ENCODE results near the gene CPNE2. TPM values are rescaled to one million over a fixed set of nuclear protein-coding genes. Genes with fewer than 3 reads are reported as not detected.
A peak's percentile ranks its signal among the peaks of the same experiment; 100 is the strongest.

The CPNE2 gene
- polyA plus RNA-seq, 4 donors = 3.1 to 22.9 (median 11.5) TPM

DNA sequence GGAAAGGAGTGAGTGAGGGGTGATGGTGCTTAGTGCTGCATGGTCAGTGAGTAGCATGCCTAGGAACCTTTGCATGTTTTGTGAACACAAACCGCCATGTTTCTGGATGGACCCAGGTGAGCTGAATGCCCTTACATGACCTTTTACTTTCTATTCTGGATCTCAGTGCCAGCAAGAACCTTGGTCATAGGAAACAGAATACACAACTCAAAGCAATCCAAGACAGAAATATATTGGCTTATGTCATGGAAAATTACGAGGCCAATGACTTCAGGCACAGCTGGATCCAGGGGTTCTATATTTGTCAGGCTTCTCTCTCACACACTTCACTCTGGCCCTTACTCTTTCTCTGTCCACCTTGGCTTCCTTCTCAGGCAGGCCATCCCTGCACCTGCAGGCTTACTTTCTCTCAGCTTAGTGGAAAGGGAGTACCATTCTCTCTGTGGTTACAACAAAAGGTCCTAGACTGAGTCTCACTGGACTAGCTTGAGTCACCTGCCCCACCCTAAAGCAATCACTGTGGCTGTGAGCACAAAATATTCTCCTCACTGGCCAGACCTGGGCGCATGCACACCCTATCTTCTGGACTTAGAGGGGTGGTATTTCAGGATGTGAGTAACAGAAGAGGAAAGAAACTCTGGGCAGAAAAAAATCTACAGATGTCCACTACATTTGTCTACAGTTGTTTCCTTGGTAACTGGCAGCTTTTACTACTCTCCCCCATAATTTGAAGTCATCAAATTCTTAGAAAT is 20.4 kb upstream of the CPNE2 start:
- FAIRE-seq (no peak), DNase-seq (peak in 1 of 2 donors; percentile 12)
- H3K36me3 ChIP-seq (ENCODE audit: control insufficient read depth in 3 of 3, insufficient read depth in 2 of 3, low read depth in 1 of 3, low read length in 3 of 3) = peaks cover 7 to 9% (median 7%) of the 10 kb centered on the region in 3 donors
- H3K27me3 ChIP-seq (ENCODE audit: control insufficient read depth in 3 of 3, insufficient read depth in 3 of 3, low read length in 3 of 3) = peaks cover 0 to 3% (median 0%) of the 10 kb centered on the region in 3 donors
- WGBS, 3 donors = 73 to 75% (median 75%) methylated on average over 3 of the region's 3 CpGs
- H3K4me1 ChIP-seq (ENCODE audit: control insufficient read depth in 3 of 3, insufficient read depth in 2 of 3, low read depth in 1 of 3, low read length in 2 of 3) = no peaks in the 10 kb centered on the region
- no peak overlapping the region for H3K4me3 ChIP-seq (ENCODE audit: low read depth in 1 of 3, low read length in 3 of 3)
- H3K9me3 ChIP-seq (ENCODE audit: control insufficient read depth in 2 of 2, insufficient read depth in 1 of 2, low read depth in 1 of 2, low read length in 1 of 2) = no peaks in the 10 kb centered on the region
- H3K27ac ChIP-seq (ENCODE audit: low read depth in 1 of 3, low read length in 2 of 3) = peak overlapping the region in 1 of 3 donors; percentile 12

DNA sequence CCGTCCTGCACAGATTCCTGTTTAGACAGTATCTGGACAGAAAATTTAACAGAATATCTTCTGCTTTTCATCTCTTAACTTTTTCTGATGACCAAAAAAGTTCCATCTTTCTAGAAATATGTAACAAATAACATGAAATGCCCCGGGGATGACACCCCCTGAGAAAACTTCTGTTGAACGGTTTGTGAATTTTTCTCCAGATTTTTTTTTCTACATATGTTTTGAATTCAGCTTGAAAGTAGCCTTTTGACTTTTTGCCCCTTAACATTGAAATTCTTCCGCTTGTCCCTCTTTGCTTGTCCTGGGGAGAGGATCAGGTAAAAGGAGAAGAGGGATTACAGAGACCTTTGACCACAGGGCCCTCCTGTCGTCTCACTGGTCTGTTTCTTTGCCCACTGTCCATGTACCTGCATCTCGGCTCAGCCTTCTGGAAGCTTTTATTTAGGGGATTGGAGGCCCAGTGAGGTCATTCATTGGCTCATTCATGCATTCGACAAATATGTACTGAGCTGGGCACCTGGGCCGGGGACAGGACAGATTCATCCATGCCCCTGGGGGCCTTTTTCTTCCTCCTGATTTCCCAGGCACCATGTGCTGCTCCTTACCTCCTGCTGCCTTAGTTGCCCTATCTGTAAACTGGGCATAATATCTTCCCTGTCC is 19.6 kb upstream of the CPNE2 start:
- Histone ChIP-seq H3K27ac (ENCODE audit: low read depth in 1 of 3, low read length in 2 of 3) (no peak overlapping the region), H3K36me3 (ENCODE audit: control insufficient read depth in 3 of 3, insufficient read depth in 2 of 3, low read depth in 1 of 3, low read length in 3 of 3) (peaks cover 5 to 9% (median 7%) of the 10 kb centered on the region in 3 donors), H3K27me3 (ENCODE audit: control insufficient read depth in 3 of 3, insufficient read depth in 3 of 3, low read length in 3 of 3) (no peaks in the 10 kb centered on the region), H3K4me3 (ENCODE audit: low read depth in 1 of 3, low read length in 3 of 3) (no peak overlapping the region), H3K4me1 (ENCODE audit: control insufficient read depth in 3 of 3, insufficient read depth in 2 of 3, low read depth in 1 of 3, low read length in 2 of 3) (no peaks in the 10 kb centered on the region), H3K9me3 (ENCODE audit: control insufficient read depth in 2 of 2, insufficient read depth in 1 of 2, low read depth in 1 of 2, low read length in 1 of 2) (no peaks in the 10 kb centered on the region)
- no peak for DNase-seq
- WGBS, 3 donors = 72 to 82% (median 81%) methylated on average over 8 of the region's 8 CpGs
- no peak for FAIRE-seq

DNA sequence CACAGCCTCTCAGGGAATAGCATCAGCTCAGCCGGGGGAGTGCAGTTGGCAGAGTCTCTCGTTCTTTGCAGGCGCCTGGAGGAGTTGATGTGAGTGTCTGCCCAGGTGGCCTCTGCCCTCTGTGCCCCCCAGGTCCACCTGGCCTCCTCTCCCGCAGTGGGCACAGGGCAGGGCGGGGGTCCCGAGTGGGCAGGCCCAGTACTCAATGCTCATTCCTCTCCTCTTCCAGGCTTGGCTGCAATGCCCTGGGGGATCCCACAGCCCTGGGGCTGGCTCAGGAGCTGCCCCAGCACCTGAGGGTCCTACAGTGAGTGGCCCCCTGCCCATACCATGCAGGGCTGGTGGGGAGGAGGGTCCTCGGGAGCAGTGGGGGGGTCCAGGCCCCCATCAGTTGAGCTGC is 14.7 kb upstream of the CPNE2 start:
- Histone ChIP-seq H3K4me1 (ENCODE audit: control insufficient read depth in 3 of 3, insufficient read depth in 2 of 3, low read depth in 1 of 3, low read length in 2 of 3) (peaks cover 0 to 3% (median 0%) of the 10 kb centered on the region in 3 donors), H3K27ac (ENCODE audit: low read depth in 1 of 3, low read length in 2 of 3) (no peak overlapping the region), H3K27me3 (ENCODE audit: control insufficient read depth in 3 of 3, insufficient read depth in 3 of 3, low read length in 3 of 3) (no peaks in the 10 kb centered on the region), H3K4me3 (ENCODE audit: low read depth in 1 of 3, low read length in 3 of 3) (no peak overlapping the region), H3K36me3 (ENCODE audit: control insufficient read depth in 3 of 3, insufficient read depth in 2 of 3, low read depth in 1 of 3, low read length in 3 of 3) (peaks cover 4 to 12% (median 9%) of the 10 kb centered on the region in 3 donors), H3K9me3 (ENCODE audit: control insufficient read depth in 2 of 2, insufficient read depth in 1 of 2, low read depth in 1 of 2, low read length in 1 of 2) (no peaks in the 10 kb centered on the region)
- FAIRE-seq = no peak
- 85 to 92% (median 89%) methylated on average over 6 to 7 of the region's 7 CpGs for WGBS, 3 donors
- no peak for DNase-seq

DNA sequence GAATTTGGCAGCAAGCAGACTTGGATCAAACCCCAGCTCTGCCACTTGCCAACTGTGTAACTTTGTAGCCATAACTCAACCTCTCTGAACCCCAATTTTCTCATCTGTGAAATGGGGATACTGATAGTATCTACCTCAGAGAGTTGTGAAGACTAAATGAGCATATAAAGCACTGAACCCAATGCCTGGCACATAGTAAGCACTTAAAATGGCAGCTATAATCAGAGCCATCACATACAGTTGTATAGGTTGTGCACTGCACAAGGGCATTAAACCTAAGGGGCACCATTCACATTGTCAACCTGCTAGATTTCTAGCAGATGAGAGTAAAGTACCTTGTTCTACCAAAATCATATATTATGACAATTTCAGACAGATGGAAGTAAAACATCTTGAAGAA is 10.6 kb upstream of the CPNE2 start:
- no peaks in the 10 kb centered on the region for H3K27me3 ChIP-seq (ENCODE audit: control insufficient read depth in 3 of 3, insufficient read depth in 3 of 3, low read length in 3 of 3)
- peaks cover under 1 to 7% (median 4%) of the 10 kb centered on the region in 3 donors for H3K36me3 ChIP-seq (ENCODE audit: control insufficient read depth in 3 of 3, insufficient read depth in 2 of 3, low read depth in 1 of 3, low read length in 3 of 3)
- DNase-seq (no peak), FAIRE-seq (no peak)
- no peak overlapping the region for H3K27ac ChIP-seq (ENCODE audit: low read depth in 1 of 3, low read length in 2 of 3)
- H3K4me1 ChIP-seq (ENCODE audit: control insufficient read depth in 3 of 3, insufficient read depth in 2 of 3, low read depth in 1 of 3, low read length in 2 of 3) = peaks cover 0 to 9% (median 0%) of the 10 kb centered on the region in 3 donors
- H3K4me3 ChIP-seq (ENCODE audit: low read depth in 1 of 3, low read length in 3 of 3) = no peak overlapping the region
- H3K9me3 ChIP-seq (ENCODE audit: control insufficient read depth in 2 of 2, insufficient read depth in 1 of 2, low read depth in 1 of 2, low read length in 1 of 2) = no peaks in the 10 kb centered on the region

DNA sequence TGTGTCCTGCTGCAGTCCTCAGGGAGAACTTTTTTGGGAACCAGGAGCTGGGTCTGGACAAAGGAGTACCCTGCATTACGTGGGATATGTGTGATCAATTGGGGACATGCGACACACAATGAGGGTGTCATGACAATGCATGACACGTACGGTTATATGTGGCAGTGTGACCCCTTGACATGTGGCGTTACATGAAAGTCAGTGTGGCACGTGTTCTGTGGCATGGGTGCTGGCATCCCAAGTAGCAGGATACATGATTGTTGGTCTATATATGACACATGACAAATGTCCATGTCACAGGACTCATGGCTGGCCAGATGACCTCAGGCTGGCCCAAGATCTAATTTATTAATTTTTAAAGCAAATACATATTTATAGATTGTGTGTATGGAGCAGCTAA is 9.7 kb upstream of the CPNE2 start:
- DNase-seq (no peak), FAIRE-seq (no peak)
- Histone ChIP-seq H3K4me3 (ENCODE audit: low read depth in 1 of 3, low read length in 3 of 3) (no peak overlapping the region), H3K9me3 (ENCODE audit: control insufficient read depth in 2 of 2, insufficient read depth in 1 of 2, low read depth in 1 of 2, low read length in 1 of 2) (no peaks in the 10 kb centered on the region), H3K36me3 (ENCODE audit: control insufficient read depth in 3 of 3, insufficient read depth in 2 of 3, low read depth in 1 of 3, low read length in 3 of 3) (peaks cover 0 to 7% (median 2%) of the 10 kb centered on the region in 3 donors), H3K4me1 (ENCODE audit: control insufficient read depth in 3 of 3, insufficient read depth in 2 of 3, low read depth in 1 of 3, low read length in 2 of 3) (peaks cover 0 to 9% (median 0%) of the 10 kb centered on the region in 3 donors), H3K27me3 (ENCODE audit: control insufficient read depth in 3 of 3, insufficient read depth in 3 of 3, low read length in 3 of 3) (no peaks in the 10 kb centered on the region), H3K27ac (ENCODE audit: low read depth in 1 of 3, low read length in 2 of 3) (no peak overlapping the region)
- 94 to 99% (median 95%) methylated on average over 6 of the region's 6 CpGs for WGBS, 3 donors

DNA sequence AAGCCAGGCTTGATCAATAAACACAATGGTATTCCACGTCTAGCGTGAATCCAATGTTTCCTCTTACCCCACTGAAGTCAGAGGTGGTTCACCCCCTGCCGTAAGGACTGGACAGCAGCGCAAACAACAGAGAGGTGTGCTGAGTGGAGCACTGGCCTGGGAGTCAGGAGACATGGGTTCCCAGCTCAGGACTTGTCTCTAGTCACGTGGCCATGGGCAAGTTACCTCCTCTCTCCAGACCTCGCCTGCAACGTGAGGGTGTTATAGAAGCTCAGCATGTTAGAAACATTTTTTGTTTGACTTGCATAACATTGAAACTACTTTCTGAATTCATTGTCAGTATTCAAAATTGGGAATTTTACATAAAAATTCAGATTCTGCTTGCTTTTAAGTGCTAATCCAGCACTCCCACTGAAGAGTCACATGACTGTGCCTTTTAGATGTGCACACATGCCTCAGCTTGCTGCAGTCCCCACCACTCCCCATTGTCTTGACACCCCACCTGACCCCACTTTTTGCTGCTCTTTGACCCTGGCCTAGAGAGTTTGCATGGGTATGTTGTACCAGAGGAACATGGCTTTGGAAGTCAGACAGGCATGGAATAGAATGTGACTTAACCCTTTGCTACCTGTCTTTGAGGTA is 8.8 kb upstream of the CPNE2 start:
- Histone ChIP-seq H3K9me3 (ENCODE audit: control insufficient read depth in 2 of 2, insufficient read depth in 1 of 2, low read depth in 1 of 2, low read length in 1 of 2) (no peaks in the 10 kb centered on the region), H3K4me3 (ENCODE audit: low read depth in 1 of 3, low read length in 3 of 3) (no peak overlapping the region), H3K4me1 (ENCODE audit: control insufficient read depth in 3 of 3, insufficient read depth in 2 of 3, low read depth in 1 of 3, low read length in 2 of 3) (peaks cover 0 to 9% (median 0%) of the 10 kb centered on the region in 3 donors), H3K27me3 (ENCODE audit: control insufficient read depth in 3 of 3, insufficient read depth in 3 of 3, low read length in 3 of 3) (no peaks in the 10 kb centered on the region), H3K36me3 (ENCODE audit: control insufficient read depth in 3 of 3, insufficient read depth in 2 of 3, low read depth in 1 of 3, low read length in 3 of 3) (peaks cover 0 to 7% (median 2%) of the 10 kb centered on the region in 3 donors), H3K27ac (ENCODE audit: low read depth in 1 of 3, low read length in 2 of 3) (no peak overlapping the region)
- peak in 1 of 2 donors; percentile 8 for DNase-seq
- WGBS, 3 donors = 81 to 88% (median 82%) methylated on average over 7 of the region's 7 CpGs
- FAIRE-seq = no peak

DNA sequence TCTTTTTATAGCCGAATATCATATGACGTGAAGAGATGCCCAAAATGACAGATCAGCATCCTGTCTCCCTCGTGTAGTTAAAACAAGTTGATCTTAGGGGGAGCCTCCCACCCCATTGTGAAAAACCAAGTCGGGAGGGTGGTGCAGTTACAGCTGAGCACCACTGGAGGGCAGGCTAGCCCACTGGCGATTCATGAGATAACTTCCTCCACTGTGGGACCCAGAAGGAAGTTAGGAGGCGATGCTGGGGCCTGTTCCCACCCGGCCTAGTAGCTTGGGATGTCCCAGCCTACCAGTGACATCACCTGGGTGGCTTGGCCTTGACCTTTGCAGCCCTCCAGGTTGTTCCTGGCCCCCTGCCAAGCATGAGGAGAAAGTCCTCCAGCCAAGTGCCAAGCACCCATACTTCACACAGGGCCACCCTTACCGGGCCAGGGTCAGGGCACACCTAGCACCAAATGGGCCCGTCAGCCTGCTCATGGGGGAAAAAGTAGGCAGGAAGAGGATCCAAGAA is 8.1 kb upstream of the CPNE2 start:
- Histone ChIP-seq H3K9me3 (ENCODE audit: control insufficient read depth in 2 of 2, insufficient read depth in 1 of 2, low read depth in 1 of 2, low read length in 1 of 2) (no peaks in the 10 kb centered on the region), H3K36me3 (ENCODE audit: control insufficient read depth in 3 of 3, insufficient read depth in 2 of 3, low read depth in 1 of 3, low read length in 3 of 3) (peaks cover 0 to 7% (median 0%) of the 10 kb centered on the region in 3 donors), H3K4me3 (ENCODE audit: low read depth in 1 of 3, low read length in 3 of 3) (no peak overlapping the region), H3K4me1 (ENCODE audit: control insufficient read depth in 3 of 3, insufficient read depth in 2 of 3, low read depth in 1 of 3, low read length in 2 of 3) (peaks cover 0 to 9% (median 0%) of the 10 kb centered on the region in 3 donors), H3K27me3 (ENCODE audit: control insufficient read depth in 3 of 3, insufficient read depth in 3 of 3, low read length in 3 of 3) (no peaks in the 10 kb centered on the region), H3K27ac (ENCODE audit: low read depth in 1 of 3, low read length in 2 of 3) (peak overlapping the region in 1 of 3 donors; percentile 24)
- DNase-seq (peak; percentile 73 to 81), FAIRE-seq (no peak)
- 4 to 14% (median 7%) methylated on average over 9 of the region's 9 CpGs for WGBS, 3 donors

DNA sequence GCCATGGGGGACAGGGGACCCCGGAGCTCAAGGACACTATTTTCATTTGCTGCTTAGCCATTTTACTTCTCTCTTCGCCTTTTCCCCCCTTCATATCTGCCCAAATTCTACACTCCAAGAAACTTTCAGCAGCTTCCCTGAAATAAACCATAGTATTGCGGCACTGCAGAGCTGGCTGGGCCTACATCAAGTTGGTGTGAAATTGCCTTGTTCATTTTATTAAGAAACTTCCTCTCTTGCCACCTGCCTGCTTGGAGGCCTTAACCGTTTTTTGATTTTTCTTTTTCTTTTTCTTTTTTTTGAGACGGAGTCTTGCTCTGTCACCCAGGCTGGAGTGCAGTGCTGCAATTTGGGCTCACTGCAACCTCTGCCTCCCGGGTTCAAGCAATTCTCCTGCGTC is 7.4 kb upstream of the CPNE2 start:
- Histone ChIP-seq H3K4me3 (ENCODE audit: low read depth in 1 of 3, low read length in 3 of 3) (no peak overlapping the region), H3K27me3 (ENCODE audit: control insufficient read depth in 3 of 3, insufficient read depth in 3 of 3, low read length in 3 of 3) (no peaks in the 10 kb centered on the region), H3K4me1 (ENCODE audit: control insufficient read depth in 3 of 3, insufficient read depth in 2 of 3, low read depth in 1 of 3, low read length in 2 of 3) (peaks cover 0 to 9% (median 0%) of the 10 kb centered on the region in 3 donors), H3K9me3 (ENCODE audit: control insufficient read depth in 2 of 2, insufficient read depth in 1 of 2, low read depth in 1 of 2, low read length in 1 of 2) (no peaks in the 10 kb centered on the region), H3K36me3 (ENCODE audit: control insufficient read depth in 3 of 3, insufficient read depth in 2 of 3, low read depth in 1 of 3, low read length in 3 of 3) (peaks cover 0 to 7% (median 0%) of the 10 kb centered on the region in 3 donors), H3K27ac (ENCODE audit: low read depth in 1 of 3, low read length in 2 of 3) (no peak overlapping the region)
- no peak for FAIRE-seq
- 80 to 84% (median 82%) methylated on average over 7 of the region's 7 CpGs for whole genome bisulfite sequencing, 3 donors
- no peak for DNase-seq
